BE2C (cell line): Measurements from ENCODE around the gene APOBEC3H. TPM values are rescaled to one million over a fixed set of nuclear protein-coding genes. Genes with fewer than 3 reads are reported as not detected.
"Not testable (repeated sequence)": the region's sequence is repeated elsewhere in the genome, so short reads cannot be mapped to it uniquely, and the experiment has no call there.

Experiments
- DNase-seq: peaks from one replicate; pipeline ENCODE4 v3.0.0-alpha.2; 2020
- H3K27me3 ChIP-seq: fragments of 250-450 bp; sonication (Bioruptor Pico); 2 replicates; pipeline ENCODE4 v1.5.1; 2020; ENCODE audit warnings: mild to moderate bottlenecking
- H3K36me3 ChIP-seq: fragments of 250-450 bp; sonication (Bioruptor Pico); 2 replicates; pipeline ENCODE4 v1.5.1; 2020; ENCODE audit warnings: mild to moderate bottlenecking
- H3K4me1 ChIP-seq: fragments of 250-450 bp; sonication (Bioruptor Pico); 2 replicates; pipeline ENCODE4 v1.5.1; 2020
- H3K4me3 ChIP-seq: 2 replicates; pipeline ENCODE4 v1.5.1; 2011; ENCODE audit warnings: low read depth, low read length
- H3K9me3 ChIP-seq: fragments of 250-450 bp; sonication (Bioruptor Pico); 2 replicates; pipeline ENCODE4 v1.5.1; 2020
- CTCF ChIP-seq: IDR thresholded peaks from 2 replicates; pipeline ENCODE4 v1.5.1; 2012; ENCODE audit warnings: mild to moderate bottlenecking, low read depth, low read length
- polyA plus RNA-seq: library from polyadenylated mRNA; unstranded; fragments of >200 nt; gene quantifications from one replicate; pipeline ENCODE4 v1.2.1, GENCODE V29; 2012; ENCODE audit warnings: low read depth, missing spikeins; ENCODE audit not compliant: insufficient read length, insufficient read depth

Gene APOBEC3H
- not detected for polyA plus RNA-seq

GRCh38 chr22:39097098-39098020 lies at the start of gene APOBEC3H:
Gene APOBEC3H, plus strand, starts transcription at chr22:39097244. Its CDS starts 3,035 bp downstream, at chr22:39100279.
- H3K36me3 ChIP-seq: no peaks in the 10 kb centered on the region
- H3K27me3 ChIP-seq: no peaks in the 10 kb centered on the region
- TF ChIP-seq CTCF: no peak
- no peaks in the 10 kb centered on the region for H3K4me1 ChIP-seq
- H3K4me3 ChIP-seq: no peak within 1 kb of the TSS
- DNase-seq: no peak
- no peaks in the 10 kb centered on the region for H3K9me3 ChIP-seq

DNA sequence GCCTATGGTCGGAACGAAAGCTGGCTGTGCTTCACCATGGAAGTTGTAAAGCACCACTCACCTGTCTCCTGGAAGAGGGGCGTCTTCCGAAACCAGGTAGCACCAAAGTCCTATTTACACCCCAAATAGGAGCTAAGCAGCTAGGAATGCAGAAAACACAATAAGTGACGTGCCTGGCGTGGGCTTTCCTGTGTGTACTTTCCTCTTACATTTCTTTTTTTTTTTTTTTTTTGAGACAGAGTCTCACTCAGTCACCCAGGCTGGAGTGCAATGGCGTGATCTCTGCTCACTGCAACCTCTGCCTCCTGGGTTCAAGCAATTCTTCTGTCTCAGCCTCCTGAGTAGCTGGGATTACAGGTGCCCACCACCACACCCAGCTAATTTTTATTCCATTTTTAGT lies 47.6 kb upstream of the APOBEC3H start:
- H3K4me3 ChIP-seq, DNase-seq, H3K9me3 ChIP-seq, H3K27me3 ChIP-seq, H3K4me1 ChIP-seq, H3K36me3 ChIP-seq: not testable (repeated sequence)

DNA sequence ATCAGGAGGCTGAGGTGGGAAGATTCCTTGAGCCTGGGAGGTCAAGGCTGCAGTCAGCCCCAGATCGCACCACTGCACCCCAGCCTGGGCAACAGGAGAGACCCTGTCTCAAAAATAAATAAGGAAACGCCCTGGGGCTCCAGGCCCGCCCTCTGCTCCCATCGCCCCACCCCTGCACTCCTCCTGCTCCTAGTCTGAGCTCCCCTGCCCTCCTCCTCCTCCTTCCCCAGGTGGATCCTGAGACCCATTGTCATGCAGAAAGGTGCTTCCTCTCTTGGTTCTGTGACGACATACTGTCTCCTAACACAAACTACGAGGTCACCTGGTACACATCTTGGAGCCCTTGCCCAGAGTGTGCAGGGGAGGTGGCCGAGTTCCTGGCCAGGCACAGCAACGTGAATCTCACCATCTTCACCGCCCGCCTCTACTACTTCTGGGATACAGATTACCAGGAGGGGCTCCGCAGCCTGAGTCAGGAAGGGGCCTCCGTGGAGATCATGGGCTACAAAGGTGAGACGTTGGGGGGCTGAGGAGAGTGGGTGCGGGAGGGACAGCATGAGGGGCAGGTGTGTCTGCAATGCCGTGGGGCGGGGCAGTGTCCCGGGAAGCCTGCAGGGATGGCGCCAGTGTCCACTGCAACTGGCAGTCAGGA lies 45.1 kb upstream of the APOBEC3H start:
- not testable (repeated sequence) for DNase-seq, H3K4me1 ChIP-seq, H3K4me3 ChIP-seq, H3K9me3 ChIP-seq, H3K27me3 ChIP-seq, H3K36me3 ChIP-seq

GRCh38 chr22:39055658-39056057 lies 41.4 kb upstream of the APOBEC3H start:
- Histone ChIP-seq H3K9me3 (no peaks in the 10 kb centered on the region), H3K4me1 (no peaks in the 10 kb centered on the region), H3K4me3 (no peak overlapping the region), H3K36me3 (no peaks in the 10 kb centered on the region), H3K27me3 (no peaks in the 10 kb centered on the region)
- TF ChIP-seq CTCF: no peak
- no peak for DNase-seq

- not testable (repeated sequence) for H3K36me3 ChIP-seq, DNase-seq, H3K9me3 ChIP-seq, H3K4me3 ChIP-seq, H3K4me1 ChIP-seq, H3K27me3 ChIP-seq
These were observed 35.8 kb upstream of the APOBEC3H start for GRCh38 chr22:39061290-39061689.

DNA sequence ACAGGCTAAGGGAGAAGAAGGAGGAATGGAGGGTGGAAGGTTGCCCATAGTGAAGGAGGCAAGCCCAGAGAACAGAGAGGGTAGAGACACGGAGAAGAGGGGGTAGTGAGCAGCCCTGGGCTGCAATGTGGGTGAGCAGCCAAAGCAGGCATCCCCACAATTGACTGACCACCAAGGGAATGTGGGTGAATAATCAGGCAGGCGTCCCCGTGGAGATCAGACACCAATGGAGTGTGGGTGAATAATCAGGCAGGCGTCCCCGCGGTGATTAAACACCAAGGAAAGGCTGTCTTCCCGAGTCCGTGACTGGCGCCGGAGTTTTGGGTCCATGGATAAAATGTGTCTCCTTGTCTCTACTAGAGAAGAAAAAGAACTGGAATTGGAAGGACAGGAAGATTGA lies 35.1 kb upstream of the APOBEC3H start:
- H3K4me3 ChIP-seq: not testable (repeated sequence)

DNA sequence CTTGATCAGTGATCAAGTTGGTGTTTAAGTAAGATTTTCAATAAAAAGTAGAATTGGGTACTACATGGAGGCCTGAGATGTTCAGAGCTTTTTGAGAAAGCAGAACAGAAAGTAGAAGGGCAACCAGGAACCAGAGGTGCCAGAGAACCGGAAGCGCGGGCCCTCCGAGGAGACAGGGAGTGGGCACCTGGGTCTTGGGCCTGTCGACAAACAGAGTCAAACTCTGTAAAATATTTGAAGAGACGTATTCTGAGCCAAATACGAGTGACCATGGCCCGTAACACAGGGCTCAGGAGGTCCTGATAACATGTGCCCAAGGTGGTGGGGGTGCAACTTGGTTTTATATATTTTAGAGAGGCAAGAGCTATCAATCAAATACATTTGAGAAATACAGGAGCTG lies 33.1 kb upstream of the APOBEC3H start:
- not testable (repeated sequence) for H3K27me3 ChIP-seq, H3K4me3 ChIP-seq, H3K4me1 ChIP-seq, DNase-seq, H3K36me3 ChIP-seq, H3K9me3 ChIP-seq

More for the DNA sequence above, 35.1 kb upstream of the APOBEC3H start:
- H3K27me3 ChIP-seq, H3K36me3 ChIP-seq, DNase-seq, H3K9me3 ChIP-seq, H3K4me1 ChIP-seq: not testable (repeated sequence)

DNA sequence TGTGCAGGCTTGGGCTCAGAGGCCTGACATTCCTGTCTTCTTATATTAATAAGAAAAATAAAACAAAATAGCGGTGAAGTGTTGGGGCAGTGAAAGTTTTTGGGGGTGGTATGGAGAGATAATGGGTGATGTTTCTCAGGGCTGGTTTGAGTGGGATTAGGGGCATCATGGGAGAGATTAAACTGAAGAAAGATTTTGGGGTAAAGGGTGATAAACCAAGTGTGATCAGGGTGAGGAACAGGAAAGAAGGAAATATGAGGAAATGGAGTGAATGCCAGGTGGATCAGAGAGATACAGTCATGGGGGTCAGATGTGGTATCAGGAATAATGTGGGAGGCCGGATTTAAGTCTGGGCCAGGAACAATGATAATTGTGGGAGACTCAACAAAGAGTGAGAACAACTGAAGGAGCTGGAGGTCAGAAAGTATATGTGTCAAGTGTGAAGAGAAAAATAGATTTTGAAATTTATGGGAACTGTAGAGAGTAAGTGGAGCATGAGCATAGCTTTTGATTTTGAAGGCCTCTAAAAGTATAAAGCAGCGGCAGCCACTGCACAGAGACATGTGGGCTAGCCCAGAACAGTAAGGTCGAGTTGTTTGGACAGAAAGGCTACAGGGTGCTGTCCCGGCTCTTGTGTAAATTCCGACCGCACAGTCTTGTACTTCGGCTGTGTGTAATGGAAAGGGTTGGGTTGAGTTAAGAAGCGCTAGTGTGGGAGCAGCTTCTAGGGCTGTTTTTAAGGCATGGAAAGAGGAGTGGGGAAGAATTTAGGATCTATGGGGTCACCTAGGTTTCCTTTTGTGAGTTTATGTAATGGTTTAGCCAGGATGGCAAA lies 30.4 kb upstream of the APOBEC3H start:
- not testable (repeated sequence) for H3K27me3 ChIP-seq, H3K9me3 ChIP-seq, DNase-seq, H3K4me3 ChIP-seq, H3K36me3 ChIP-seq, H3K4me1 ChIP-seq
